HCT116 (cell line): ENCODE data around the gene SERINC4. TPM values are rescaled to one million over a fixed set of nuclear protein-coding genes. Genes with fewer than 3 reads are reported as not detected.

Source experiments
- ATAC-seq: fragments of 200-7000 bp; cut with Tn5 transposase; 2 replicates; pipeline ENCODE4 v1.9.1; 2020; ENCODE audit warnings: mild to moderate bottlenecking, moderate library complexity
- BruUV-seq: library from RNA; stranded (reverse); fragments of 400-500 nt; replicated peaks from 2 replicates; lab custom pipeline; 2021; lab: Mats Ljungman, UMichigan
- CTCF ChIA-PET: fragments of 300-600 bp; sonication (Branson Sonifier 250); formaldehyde crosslinking; loops from one replicate; lab custom pipeline; 2021; ENCODE audit warnings: antibody characterized with exemption; lab: Charles Lee
- POLR2A ChIA-PET: fragments of 300-600, 350-600 bp; sonication (Branson Sonifier 250); formaldehyde crosslinking; loops from one replicate; lab custom pipeline; 2021; ENCODE audit warnings: antibody characterized with exemption; lab: Charles Lee
- RAD21 ChIA-PET, 2 experiments: fragments of 300-600 bp; sonication (Branson Sonifier 250); formaldehyde crosslinking; loops; one replicate each; lab custom pipeline; 2023; ENCODE audit warnings: low total read pairs in 2 of 2; ENCODE audit not compliant: uncharacterized antibody in 2 of 2, unreplicated experiment in 2 of 2, low non-redundant PET in 1 of 2; lab: Charles Lee
- DNase-seq: peaks from one replicate; pipeline ENCODE4 v3.0.0-alpha.2; 2010; ENCODE audit warnings: low read depth, low spot score
- H2AFZ ChIP-seq: fragments of 200-600 bp; shearing (Covaris generic), sonication (generic); 2 replicates; pipeline ENCODE4 v1.6.1; 2017; ENCODE audit warnings: low read depth, mixed run types, mixed read lengths, antibody characterized with exemption, low read length; ENCODE audit not compliant: poor library complexity, severe bottlenecking
- H3K27ac ChIP-seq: 2 replicates; pipeline ENCODE4 v1.5.1; 2012; ENCODE audit warnings: low read depth, low read length
- H3K27me3 ChIP-seq: fragments of 200-600 bp; sonication (generic); 2 replicates; pipeline ENCODE4 v1.6.1; 2016; ENCODE audit warnings: mixed run types, low read length, mixed read lengths; ENCODE audit not compliant: insufficient read depth
- H3K36me3 ChIP-seq, 2 experiments: fragments of 200-500 bp in 1 of 2; fragments of 200-600 bp in 1 of 2; sonication (Bioruptor generic) in 1 of 2; sonication (generic) in 1 of 2; 2 replicates each; pipeline versions ENCODE4 v1.5.1 to v1.6.1; 2014 to 2016; ENCODE audit warnings: low read length in 2 of 2, inconsistent platforms in 1 of 2, mixed read lengths in 1 of 2, mixed run types in 1 of 2; ENCODE audit not compliant: insufficient read depth in 2 of 2, control insufficient read depth in 1 of 2
- H3K4me1 ChIP-seq, 2 experiments: fragments of 200-600 bp in 1 of 2; sonication (generic) in 1 of 2; 2 replicates each; pipeline versions ENCODE4 v1.5.1 to v1.6.1; 2012 to 2017; ENCODE audit warnings: low read length in 2 of 2, inconsistent platforms in 1 of 2, mild to moderate bottlenecking in 1 of 2, mixed read lengths in 1 of 2, mixed run types in 1 of 2, moderate library complexity in 1 of 2; ENCODE audit not compliant: insufficient read depth in 2 of 2, control insufficient read depth in 1 of 2
- H3K4me2 ChIP-seq: fragments of 200-600 bp; sonication (generic); 2 replicates; pipeline ENCODE4 v1.6.1; 2017; ENCODE audit warnings: mixed run types, low read length, mixed read lengths
- H3K4me3 ChIP-seq, 2 experiments: fragments of 200-600 bp in 1 of 2; sonication (generic) in 1 of 2; replicated peaks in 1 of 2; 2 replicates each; pipeline ENCODE4 v1.5.1; 2011 to 2016; ENCODE audit warnings: low read length in 2 of 2, control low read depth in 1 of 2, low read depth in 1 of 2, mild to moderate bottlenecking in 1 of 2, mixed read lengths in 1 of 2, mixed run types in 1 of 2
- H3K79me2 ChIP-seq: fragments of 200-600 bp; sonication (generic); 2 replicates; pipeline ENCODE4 v1.6.1; 2017; ENCODE audit warnings: mild to moderate bottlenecking, mixed run types, low read length, moderate library complexity, mixed read lengths; ENCODE audit not compliant: insufficient read depth
- H3K9ac ChIP-seq: fragments of 200-600 bp; sonication (generic); 2 replicates; pipeline ENCODE4 v1.6.1; 2016; ENCODE audit warnings: low read length, mixed read lengths
- H3K9me2 ChIP-seq: fragments of 200-600 bp; sonication (generic), shearing (Covaris generic); 2 replicates; pipeline ENCODE4 v1.6.1; 2017; ENCODE audit warnings: mixed run types, mild to moderate bottlenecking, moderate library complexity; ENCODE audit not compliant: insufficient read depth
- H3K9me3 ChIP-seq, 2 experiments: fragments of 200-500 bp in 1 of 2; fragments of 200-600 bp in 1 of 2; sonication (Bioruptor generic) in 1 of 2; sonication (generic) in 1 of 2; 2 replicates each; pipeline ENCODE4 v1.6.1; 2014 to 2017; ENCODE audit warnings: low read length in 2 of 2, mixed read lengths in 2 of 2, inconsistent platforms in 1 of 2, low read depth in 1 of 2, mild to moderate bottlenecking in 1 of 2, mixed run types in 1 of 2, moderate library complexity in 1 of 2; ENCODE audit not compliant: control insufficient read depth in 1 of 2, insufficient read depth in 1 of 2
- H4K20me1 ChIP-seq: fragments of 200-600 bp; sonication (generic), shearing (Covaris generic); 2 replicates; pipeline ENCODE4 v1.6.1; 2017; ENCODE audit warnings: mixed run types, mild to moderate bottlenecking, moderate library complexity; ENCODE audit not compliant: insufficient read depth
- CTCF ChIP-seq, 3 experiments: fragments of 200-600 bp in 1 of 3; sonication (generic) in 1 of 3; IDR thresholded peaks in 2 of 3; conservative IDR thresholded peaks in 1 of 3; 2 replicates each; pipeline ENCODE4 v1.5.1; 2012 to 2017; ENCODE audit warnings: low read depth in 2 of 3, low read length in 2 of 3, antibody characterized with exemption in 1 of 3, borderline replicate concordance in 1 of 3, control low read depth in 1 of 3, mild to moderate bottlenecking in 1 of 3, mixed read lengths in 1 of 3, mixed run types in 1 of 3, moderate library complexity in 1 of 3; ENCODE audit not compliant: insufficient read depth in 1 of 3
- POLR2A ChIP-seq: IDR thresholded peaks from 2 replicates; pipeline ENCODE4 v1.7.0; 2011; ENCODE audit warnings: borderline replicate concordance; ENCODE audit not compliant: insufficient read depth, insufficient read length; ENCODE audit errors: extremely low read depth
- POLR2AphosphoS5 ChIP-seq: IDR thresholded peaks from 2 replicates; pipeline ENCODE4 v1.6.1; 2011; ENCODE audit warnings: mild to moderate bottlenecking, low read depth, low read length, moderate library complexity
- RAD21 ChIP-seq: IDR thresholded peaks from 2 replicates; pipeline ENCODE4 v1.6.1; 2012; ENCODE audit warnings: low read depth, mild to moderate bottlenecking
- SIN3A ChIP-seq: IDR thresholded peaks from 2 replicates; pipeline ENCODE4 v1.6.1; 2012; ENCODE audit warnings: low read depth
- TCF7L2 ChIP-seq: IDR thresholded peaks from 2 replicates; pipeline ENCODE4 v1.7.0; 2011; ENCODE audit warnings: borderline replicate concordance, inconsistent platforms; ENCODE audit not compliant: insufficient read depth, insufficient read length; ENCODE audit errors: extremely low read depth
- ZBTB33 ChIP-seq: IDR thresholded peaks from 2 replicates; pipeline ENCODE4 v1.6.1; 2011; ENCODE audit warnings: mild to moderate bottlenecking, low read length, moderate library complexity; ENCODE audit not compliant: insufficient replicate concordance; ENCODE audit errors: extremely low read depth
- ZFX ChIP-seq: fragments of 450-650 bp; IDR thresholded peaks from 2 replicates; pipeline ENCODE4 v1.6.1; 2017
- intact Hi-C: fragments of 100-400 bp; cut with micrococcal nuclease; formaldehyde crosslinking; loops from 2 replicates; pipeline ENCODE4 v1.10.0; 2022
- total RNA-seq: library from RNA; stranded (reverse); gene quantifications from one replicate; pipeline ENCODE4 v1.2.1, GENCODE V29; 2021; ENCODE audit not compliant: unreplicated experiment

Gene SERINC4
- total RNA-seq, 1 experiment from 2014 or later, result 0.12 TPM

GRCh38 chr15:43792761-43793476 is 7.1 kb downstream of the SERINC4 start:
- H3K9me3 ChIP-seq, result no peaks in the 10 kb centered on the region
- H3K36me3 ChIP-seq, result peaks cover 28 to 40% of the 10 kb centered on the region in 2 experiments
- peaks cover 37% of the 10 kb centered on the region for H3K79me2 ChIP-seq
- no TSS peak for BruUV-seq
- no peaks in the 10 kb centered on the region for H3K9me2 ChIP-seq
- DNase-seq (no peak), ATAC-seq (no peak)
- peak overlapping the region; percentile 100 for H3K9ac ChIP-seq
- ChIA-PET RAD21 (no interaction called here), CTCF (no interaction called here)
- peak overlapping the region; percentile 99 to 100 for H3K4me3 ChIP-seq
- intact Hi-C loops, result no loop called here
- peak overlapping the region; percentile 97 for H3K4me2 ChIP-seq
- TF ChIP-seq SIN3A (no peak), ZFX (peak; percentile 37; the same call in 1 of the 2 replicates)
- TF ChIP-seq, all 23 proteins: peak for 1
- Histone ChIP-seq H2AFZ (no peak overlapping the region), H4K20me1 (no peaks in the 10 kb centered on the region), H3K27me3 (no peaks in the 10 kb centered on the region), H3K27ac (peak overlapping the region; percentile 93), H3K4me1 (peaks cover 13 to 17% of the 10 kb centered on the region in 2 experiments)
- POLR2A ChIA-PET, result interaction anchor here (2.9 kb wide), 1 partner anchor 16 kb away, joined by 8 read pairs; the partner anchor contains the start of gene ELL3

GRCh38 chr15:43791993-43792760 is 7.8 kb downstream of the SERINC4 start, which contains the start of gene SERF2:
Gene SERF2, plus strand, starts transcription at chr15:43792320. Its CDS starts 57 bp downstream, at chr15:43792377.
- H3K79me2 ChIP-seq, result peaks cover 37% of the 10 kb centered on the region
- H3K9me3 ChIP-seq, result no peaks in the 10 kb centered on the region
- ChIA-PET POLR2A (interaction anchor here (1.3 to 2.9 kb wide), 2 partner anchors 9 to 16 kb away, joined by 3 to 8 read pairs; partner anchors contain the start of genes ELL3 and HYPK), RAD21 (interaction anchor here in 1 of 2 experiments (0.6 kb wide), 1 partner anchor 466 kb away, joined by 3 read pairs; no protein-coding TSS in a partner anchor), CTCF (interaction anchor here (1.3 kb wide), 1 partner anchor 15 kb away, joined by 3 read pairs; the partner anchor contains the start of gene ELL3)
- no peaks in the 10 kb centered on the region for H4K20me1 ChIP-seq
- H3K27me3 ChIP-seq, result no peaks in the 10 kb centered on the region
- peak within 1 kb of the TSS; percentile 97 for H3K4me2 ChIP-seq
- peak; percentile 64; the same call in 1 of the 2 replicates for TF ChIP-seq ZFX
- TF ChIP-seq POLR2AphosphoS5, result peak; percentile 97
- TF ChIP-seq TCF7L2, result no peak
- no peak for TF ChIP-seq RAD21
- TF ChIP-seq POLR2A, result peak; percentile 70
- TF ChIP-seq ZBTB33, result no peak
- no peak for TF ChIP-seq CTCF (IDR thresholded peaks at IDR 0.05 in 2 of 3, conservative IDR thresholded peaks at IDR 0.05 in 1 of 3; ENCODE audit: borderline replicate concordance in 1 of 3, insufficient read depth in 1 of 3, low read depth in 2 of 3, low read length in 2 of 3)
- H3K9ac ChIP-seq, result peak within 1 kb of the TSS; percentile 100
- TSS peak; percentile 56 for BruUV-seq
- DNase-seq (peak; percentile 98), ATAC-seq (peak; percentile 97)
- intact Hi-C loops, result no loop called here
- H3K4me3 ChIP-seq, result peak within 1 kb of the TSS; percentile 99 to 100
- peaks cover 13 to 17% of the 10 kb centered on the region in 2 experiments for H3K4me1 ChIP-seq
- H2AFZ ChIP-seq, result peak within 1 kb of the TSS; percentile 52
- H3K27ac ChIP-seq, result peak within 1 kb of the TSS; percentile 93
- H3K9me2 ChIP-seq, result no peaks in the 10 kb centered on the region
- peaks cover 28 to 40% of the 10 kb centered on the region in 2 experiments for H3K36me3 ChIP-seq
